Testis (tissue), 3 donors: ENCODE results near the gene KLHL40. TPM values are rescaled to one million over a fixed set of nuclear protein-coding genes. Genes with fewer than 3 reads are reported as not detected.

Experiments used
- DNase-seq: peaks from one replicate; pipeline ENCODE4 v3.0.0-alpha.2; 2019
- H3K27ac ChIP-seq, 2 donors: fragments of 200-600 bp; sonication (generic); one replicate each; pipeline ENCODE4 v1.5.1; 2019
- H3K27me3 ChIP-seq: fragments of 200-600 bp; sonication (generic); one replicate; pipeline ENCODE4 v1.5.1; 2019
- H3K36me3 ChIP-seq: fragments of 200-600 bp; sonication (generic); one replicate; pipeline ENCODE4 v1.5.1; 2017; ENCODE audit warnings: low read depth; ENCODE audit errors: missing control alignments
- H3K4me1 ChIP-seq: fragments of 200-600 bp; sonication (generic); one replicate; pipeline ENCODE4 v1.5.1; 2019
- H3K4me3 ChIP-seq, 2 donors: fragments of 200-600 bp; sonication (generic); one replicate each; pipeline ENCODE4 v1.5.1; 2017 to 2019
- H3K9me3 ChIP-seq: fragments of 200-600 bp; sonication (generic); one replicate; pipeline ENCODE4 v1.5.1; 2017
- CTCF ChIP-seq, 3 experiments: fragments of 450-650 bp in 2 of 3; fragments of 200-600 bp in 1 of 3; sonication (generic) in 1 of 3; IDR thresholded peaks; one replicate each; pipeline ENCODE4 v1.5.1; 2016 to 2019; ENCODE audit warnings: antibody characterized with exemption in 3 of 3, mild to moderate bottlenecking in 2 of 3, moderate library complexity in 1 of 3
- POLR2A ChIP-seq: fragments of 450-650 bp; IDR thresholded peaks from one replicate; pipeline ENCODE4 v1.6.1; 2017; ENCODE audit warnings: antibody characterized with exemption, mild to moderate bottlenecking, moderate library complexity
- WGBS, 2 donors: methylation state at CpG; one replicate each; pipeline ENCODE4 v1.1.5; 2018; 5-methylcytosine and 5-hydroxymethylcytosine counted together
- intact Hi-C: fragments of 100-400 bp; cut with DNase I; formaldehyde crosslinking; loops from one replicate; pipeline ENCODE4 v1.15.1; 2023; ENCODE audit warnings: low total_unique reads
- polyA plus RNA-seq: library from polyadenylated mRNA; stranded (reverse); fragments of 350-450 nt; fragmentation: Illumina TruSeq; extraction: RNeasy Lipid Tissue Mini Kit (QIAGEN cat#74804); gene quantifications from one replicate; pipeline ENCODE4 v1.2.3, GENCODE V29; 2014; ENCODE audit warnings: low read depth, low replicate concordance; ENCODE audit not compliant: insufficient read depth
- total RNA-seq, 2 donors: library from RNA; depleted of rRNA; stranded (reverse); fragments of >200 nt; gene quantifications; one replicate each; pipeline ENCODE4 v1.2.3, GENCODE V29; 2016

KLHL40 gene
- total and polyA plus RNA-seq, 3 donors from 2014 or later, result 0.62 to 3.2 (median 3.1) TPM

GRCh38 chr3:42699511-42699971 is 14.2 kb downstream of the KLHL40 start:
- H3K9me3 ChIP-seq, result no peaks in the 10 kb centered on the region
- DNase-seq, result no peak

GRCh38 chr3:42700366-42701288 is 15.3 kb downstream of the KLHL40 start:
- Histone ChIP-seq H3K9me3 (no peaks in the 10 kb centered on the region), H3K36me3 (no peaks in the 10 kb centered on the region), H3K4me1 (peaks cover 10% of the 10 kb centered on the region), H3K4me3 (no peak overlapping the region), H3K27me3 (no peaks in the 10 kb centered on the region), H3K27ac (no peak overlapping the region)
- TF ChIP-seq CTCF (IDR thresholded peaks at IDR 0.05) (no peak), POLR2A (no peak)
- 77 to 83% methylated on average over 9 to 15 of the region's 15 CpGs for WGBS, 2 donors
- DNase-seq, result no peak
- intact Hi-C loops, result no loop called here

More at GRCh38 chr3:42699511-42699971, 14.2 kb downstream of the KLHL40 start:
- no peak overlapping the region for H3K4me3 ChIP-seq
- H3K4me1 ChIP-seq, result peaks cover 10% of the 10 kb centered on the region
- no peaks in the 10 kb centered on the region for H3K36me3 ChIP-seq
- 87 to 92% methylated on average over 6 to 10 of the region's 10 CpGs for WGBS, 2 donors
- no peaks in the 10 kb centered on the region for H3K27me3 ChIP-seq
- no peak for TF ChIP-seq POLR2A
- no peak overlapping the region for H3K27ac ChIP-seq
- intact Hi-C loops, result no loop called here

- Histone ChIP-seq H3K4me1 (peaks cover 10% of the 10 kb centered on the region), H3K27ac (no peak overlapping the region), H3K9me3 (no peaks in the 10 kb centered on the region), H3K4me3 (no peak overlapping the region), H3K27me3 (no peaks in the 10 kb centered on the region), H3K36me3 (no peaks in the 10 kb centered on the region)
- WGBS, 2 donors, result 55 to 60% methylated on average over 13 to 14 of the region's 15 CpGs
- DNase-seq, result peak; percentile 60
- no peak for TF ChIP-seq CTCF (IDR thresholded peaks at IDR 0.05)
- TF ChIP-seq POLR2A, result no peak
- intact Hi-C loops, result no loop called here
Measured at GRCh38 chr3:42701371-42702065, 16.2 kb downstream of the KLHL40 start.

GRCh38 chr3:42702066-42702951 is 17.0 kb downstream of the KLHL40 start, which contains the start of gene HHATL:
Gene HHATL, minus strand, starts transcription at chr3:42702798. Its CDS starts 1,972 bp downstream, at chr3:42700826.
- intact Hi-C loops, result no loop called here
- no peaks in the 10 kb centered on the region for H3K36me3 ChIP-seq
- H3K27ac ChIP-seq, result no peak within 1 kb of the TSS
- H3K27me3 ChIP-seq, result no peaks in the 10 kb centered on the region
- H3K4me3 ChIP-seq, result no peak within 1 kb of the TSS
- 40 to 53% methylated on average over 5 to 18 of the region's 21 CpGs for WGBS, 2 donors
- peaks cover 10% of the 10 kb centered on the region for H3K4me1 ChIP-seq
- TF ChIP-seq CTCF (IDR thresholded peaks at IDR 0.05) (no peak), POLR2A (no peak)
- H3K9me3 ChIP-seq, result no peaks in the 10 kb centered on the region
- no peak for DNase-seq
